SIG-M5 treated with dmso at 0.1 percent for 504 hours (cell line): Measurements from ENCODE around the gene OGFOD2.

Source experiments
- DNase-seq: peaks from one replicate; lab custom pipeline; 2025; ENCODE audit not compliant: unreplicated experiment; lab: John Stamatoyannopoulos, UW

The OGFOD2 gene

GRCh38 chr12:122951406-122951805, 23.6 kb upstream of the OGFOD2 start:
- DNase-seq = no peak

- DNase-seq = peak; percentile 61
These were observed 22.8 kb upstream of the OGFOD2 start for GRCh38 chr12:122951979-122952892.

- DNase-seq = no peak
These were observed 19.9 kb upstream of the OGFOD2 start for GRCh38 chr12:122955156-122955555.

- DNase-seq = no peak
These were observed 19.0 kb upstream of the OGFOD2 start for GRCh38 chr12:122956035-122956434.

GRCh38 chr12:122958198-122958888, 16.7 kb upstream of the OGFOD2 start:
- DNase-seq = no peak

- no peak for DNase-seq
These were observed 15.4 kb upstream of the OGFOD2 start for GRCh38 chr12:122959566-122960192.

GRCh38 chr12:122960193-122960569, 14.9 kb upstream of the OGFOD2 start:
- no peak for DNase-seq

GRCh38 chr12:122961531-122962329, 13.3 kb upstream of the OGFOD2 start:
- DNase-seq = no peak

- no peak for DNase-seq
These were observed 11.1 kb upstream of the OGFOD2 start for GRCh38 chr12:122963941-122964265.

GRCh38 chr12:122964439-122965257, 10.4 kb upstream of the OGFOD2 start:
- DNase-seq = no peak

- no peak for DNase-seq
These were observed 9.7 kb upstream of the OGFOD2 start for GRCh38 chr12:122965321-122965751.

- DNase-seq = peak; percentile 91
These were observed 8.9 kb upstream of the OGFOD2 start, which contains the start of gene ABCB9 for GRCh38 chr12:122965851-122966742. Gene ABCB9, minus strand, starts transcription at chr12:122966463. Its CDS starts 6,228 bp downstream, at chr12:122960235.

- DNase-seq = no peak
These were observed 8.1 kb upstream of the OGFOD2 start for GRCh38 chr12:122966743-122967550.

- DNase-seq = no peak
These were observed 6.9 kb upstream of the OGFOD2 start for GRCh38 chr12:122968104-122968503.

GRCh38 chr12:122969676-122970075, 5.4 kb upstream of the OGFOD2 start:
- no peak for DNase-seq

GRCh38 chr12:122974274-122974891, 661 bp upstream of the OGFOD2 start:
- peak; percentile 99 for DNase-seq

GRCh38 chr12:122975790-122976647, 975 bp downstream of the OGFOD2 start:
- peak; percentile 26 for DNase-seq
